Retinal pigment epithelial cell (primary cell): ENCODE results near the gene MAS1L.

ENCODE experiments used
- DNase-seq: peaks from one replicate; pipeline ENCODE4 v3.0.0-alpha.2; 2010; ENCODE audit warnings: low read depth
- H3K4me3 ChIP-seq: 2 replicates; pipeline ENCODE4 v1.5.1; 2011; ENCODE audit warnings: mild to moderate bottlenecking, low read length, control low read depth, moderate library complexity
- CTCF ChIP-seq: conservative IDR thresholded peaks from 2 replicates; pipeline ENCODE4 v1.5.1; 2011; ENCODE audit warnings: low read depth, low read length, control low read depth, inconsistent platforms

Gene MAS1L

GRCh38 chr6:29487131-29487530, 625 bp downstream of the MAS1L start:
- H3K4me3 ChIP-seq = no peak overlapping the region
- DNase-seq = no peak
- TF ChIP-seq CTCF = no peak

- TF ChIP-seq CTCF = no peak
- H3K4me3 ChIP-seq = no peak overlapping the region
- DNase-seq = no peak
These were observed 1.2 kb downstream of the MAS1L start for GRCh38 chr6:29486577-29486976.

- TF ChIP-seq CTCF = no peak
- no peak overlapping the region for H3K4me3 ChIP-seq
- DNase-seq = no peak
These were observed 4.0 kb downstream of the MAS1L start for GRCh38 chr6:29483735-29484134.

DNA sequence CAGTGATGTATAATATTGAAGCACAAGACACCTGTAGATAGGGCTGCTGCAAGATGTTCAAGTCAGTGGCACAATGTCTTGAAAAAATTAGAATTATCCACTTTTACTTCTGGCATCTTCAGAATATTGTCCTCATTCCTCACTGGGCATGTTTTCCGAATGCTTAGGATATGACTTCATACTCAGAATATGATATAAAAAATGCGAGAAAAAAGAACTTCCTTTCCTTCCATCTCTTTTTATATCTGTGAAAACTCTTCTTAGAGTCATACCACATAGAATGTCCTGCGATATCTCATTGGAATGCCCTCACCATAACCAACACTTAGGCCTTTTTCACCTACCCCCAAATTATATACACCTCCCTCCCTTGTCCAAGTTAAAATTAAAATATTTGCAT, 4.6 kb downstream of the MAS1L start:
- DNase-seq = no peak
- no peak overlapping the region for H3K4me3 ChIP-seq
- TF ChIP-seq CTCF = no peak

GRCh38 chr6:29479560-29479959, 8.2 kb downstream of the MAS1L start:
- no peak for DNase-seq
- no peak for TF ChIP-seq CTCF
- no peak overlapping the region for H3K4me3 ChIP-seq

GRCh38 chr6:29478740-29479139, 9.0 kb downstream of the MAS1L start:
- no peak overlapping the region for H3K4me3 ChIP-seq
- no peak for DNase-seq
- no peak for TF ChIP-seq CTCF

DNA sequence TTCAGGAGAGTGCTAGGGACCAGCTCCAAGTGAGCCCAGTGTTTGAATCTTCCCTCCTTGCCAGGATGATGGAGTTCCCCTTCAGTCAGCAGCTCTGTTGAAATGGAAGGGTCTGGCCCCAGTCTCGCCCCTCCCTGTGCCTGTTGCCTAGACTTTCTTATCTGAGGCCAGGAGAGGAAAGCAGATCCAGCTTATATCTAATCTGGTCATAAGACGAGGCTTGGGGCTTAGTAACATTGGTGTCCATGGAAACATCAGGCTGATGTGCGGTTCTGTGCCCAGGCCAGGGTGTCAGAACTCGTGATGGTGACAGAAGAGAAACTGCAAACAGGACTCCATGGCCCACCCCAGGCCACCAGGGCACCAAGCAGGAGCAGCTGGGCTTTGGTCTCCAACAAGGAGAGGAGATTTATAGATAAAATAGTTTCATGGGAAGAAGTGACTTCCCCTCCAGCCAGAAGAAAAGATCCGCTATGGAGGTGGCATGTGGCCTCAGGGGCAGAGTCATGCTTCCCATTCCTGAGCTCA, 9.8 kb downstream of the MAS1L start:
- TF ChIP-seq CTCF = no peak
- DNase-seq = no peak
- no peak overlapping the region for H3K4me3 ChIP-seq
